Caco-2 (cell line): ENCODE data around the gene DHRSX. TPM values are rescaled to one million over a fixed set of nuclear protein-coding genes. Genes with fewer than 3 reads are reported as not detected.
"Not testable (repeated sequence)": the region's sequence is repeated elsewhere in the genome, so short reads cannot be mapped to it uniquely, and the experiment has no call there.

Source experiments
- BruUV-seq: library from RNA; stranded (reverse); fragments of 400-500 nt; replicated peaks from 2 replicates; lab custom pipeline; 2021; lab: Mats Ljungman, UMichigan
- CTCF ChIA-PET: fragments of 300-600 bp; sonication (Branson Sonifier 250); formaldehyde crosslinking; loops from one replicate; lab custom pipeline; 2022; ENCODE audit warnings: antibody characterized with exemption; lab: Charles Lee
- POLR2A ChIA-PET: fragments of 300-600 bp; sonication (Branson Sonifier 250); formaldehyde crosslinking; loops from one replicate; lab custom pipeline; 2022; ENCODE audit warnings: antibody characterized with exemption; lab: Charles Lee
- DNase-seq, 2 experiments: peaks; one replicate each; pipeline versions ENCODE4 v3.0.0 to v3.0.0-alpha.2; 2020 to 2022
- H3K27me3 ChIP-seq: replicated peaks from 2 replicates; pipeline ENCODE4 v1.6.0; 2011; ENCODE audit warnings: low read length; ENCODE audit not compliant: control insufficient read depth, insufficient read depth
- H3K36me3 ChIP-seq: 2 replicates; pipeline ENCODE4 v1.5.1; 2011; ENCODE audit warnings: low read length; ENCODE audit not compliant: control insufficient read depth, insufficient read depth
- H3K4me1 ChIP-seq: fragments of 250-450 bp; sonication (Bioruptor Pico); 2 replicates; pipeline ENCODE4 v1.5.1; 2020; ENCODE audit warnings: mild to moderate bottlenecking
- H3K4me3 ChIP-seq: 2 replicates; pipeline ENCODE4 v1.5.1; 2011; ENCODE audit warnings: low read depth, mild to moderate bottlenecking, control low read depth, low read length
- H3K9me3 ChIP-seq: fragments of 250-450 bp; sonication (Bioruptor Pico); 2 replicates; pipeline ENCODE4 v1.5.1; 2020; ENCODE audit warnings: mild to moderate bottlenecking, moderate library complexity
- H3K27ac Mint-ChIP-seq: one replicate; pipeline ENCODE4 v1.8.0; 2022; ENCODE audit warnings: mixed read lengths; ENCODE audit not compliant: unreplicated experiment
- H3K27me3 Mint-ChIP-seq: one replicate; pipeline ENCODE4 v1.8.0; 2022; ENCODE audit warnings: mixed read lengths; ENCODE audit not compliant: insufficient read depth, unreplicated experiment
- H3K36me3 Mint-ChIP-seq: one replicate; pipeline ENCODE4 v1.8.0; 2022; ENCODE audit warnings: mild to moderate bottlenecking, mixed read lengths; ENCODE audit not compliant: insufficient read depth, unreplicated experiment
- H3K4me1 Mint-ChIP-seq: one replicate; pipeline ENCODE4 v1.8.0; 2022; ENCODE audit warnings: low read depth, mixed read lengths; ENCODE audit not compliant: unreplicated experiment
- H3K4me3 Mint-ChIP-seq: one replicate; pipeline ENCODE4 v1.8.0; 2022; ENCODE audit warnings: mild to moderate bottlenecking, moderate library complexity, mixed read lengths; ENCODE audit not compliant: unreplicated experiment
- H3K9me3 Mint-ChIP-seq: one replicate; pipeline ENCODE4 v1.8.0; 2022; ENCODE audit warnings: mixed read lengths; ENCODE audit not compliant: unreplicated experiment
- CTCF ChIP-seq, 2 experiments: fragments of 200-600 bp in 1 of 2; IDR thresholded peaks; 1 replicate in 1 of 2; 2 replicates in 1 of 2; pipeline versions ENCODE4 v1.5.1 to v1.8.0; 2011 to 2022; ENCODE audit warnings: antibody characterized with exemption in 1 of 2, control low read depth in 1 of 2, inconsistent platforms in 1 of 2, low read depth in 1 of 2, low read length in 1 of 2, mild to moderate bottlenecking in 1 of 2, moderate library complexity in 1 of 2; ENCODE audit not compliant: insufficient read depth in 1 of 2, severe bottlenecking in 1 of 2, unreplicated experiment in 1 of 2
- intact Hi-C: fragments of 100-400 bp; cut with micrococcal nuclease; formaldehyde crosslinking; loops from one replicate; pipeline ENCODE4 v1.10.0; 2022; ENCODE audit not compliant: unreplicated experiment
- total RNA-seq: library from RNA; stranded (reverse); gene quantifications from 2 replicates; pipeline ENCODE4 v1.2.3, GENCODE V29; 2022

Gene DHRSX
- total RNA-seq, 1 experiment from 2014 or later, result 64.1 TPM

GRCh38 chrX:2423282-2423681 is 77.5 kb downstream of the DHRSX start:
- Histone ChIP-seq H3K4me3 (no peak overlapping the region), H3K9me3 (no peaks in the 10 kb centered on the region), H3K4me1 (no peaks in the 10 kb centered on the region), H3K27me3 (no peaks in the 10 kb centered on the region), H3K36me3 (no peaks in the 10 kb centered on the region)
- ChIA-PET POLR2A (no interaction called here), CTCF (no interaction called here)
- Mint-ChIP-seq H3K9me3 (peaks cover 15% of the 10 kb centered on the region), H3K4me3 (no peak overlapping the region), H3K27ac (no peak overlapping the region), H3K4me1 (no peaks in the 10 kb centered on the region), H3K27me3 (no peaks in the 10 kb centered on the region), H3K36me3 (peaks cover 5% of the 10 kb centered on the region)
- no peak for DNase-seq
- intact Hi-C loops, result no loop called here
- TF ChIP-seq CTCF (IDR thresholded peaks at IDR 0.05; ENCODE audit: insufficient read depth in 1 of 2, low read depth in 1 of 2, low read length in 1 of 2, severe bottlenecking in 1 of 2, unreplicated experiment in 1 of 2), result no peak
- no TSS peak for BruUV-seq

- H3K36me3 Mint-ChIP-seq, H3K4me1 Mint-ChIP-seq, POLR2A ChIA-PET, BruUV-seq, H3K4me1 ChIP-seq, H3K27me3 Mint-ChIP-seq, H3K36me3 ChIP-seq, CTCF ChIA-PET, H3K4me3 ChIP-seq, intact Hi-C loops, H3K27ac Mint-ChIP-seq, DNase-seq, H3K9me3 Mint-ChIP-seq, H3K27me3 ChIP-seq, H3K9me3 ChIP-seq, H3K4me3 Mint-ChIP-seq: not testable (repeated sequence)
These were observed 81.4 kb downstream of the DHRSX start for GRCh38 chrX:2419418-2419817.

GRCh38 chrX:2418000-2418399 is 82.8 kb downstream of the DHRSX start:
- Mint-ChIP-seq H3K9me3 (no peaks in the 10 kb centered on the region), H3K4me3 (no peak overlapping the region), H3K4me1 (no peaks in the 10 kb centered on the region), H3K27ac (no peak overlapping the region), H3K27me3 (no peaks in the 10 kb centered on the region), H3K36me3 (no peaks in the 10 kb centered on the region)
- Histone ChIP-seq H3K27me3 (no peaks in the 10 kb centered on the region), H3K9me3 (no peaks in the 10 kb centered on the region), H3K4me1 (no peaks in the 10 kb centered on the region), H3K36me3 (peaks cover 2% of the 10 kb centered on the region; the same call in 1 of the 2 replicates), H3K4me3 (no peak overlapping the region)
- DNase-seq, result no peak
- ChIA-PET POLR2A (no interaction called here), CTCF (no interaction called here)
- no TSS peak for BruUV-seq
- intact Hi-C loops, result no loop called here
- no peak for TF ChIP-seq CTCF (IDR thresholded peaks at IDR 0.05; ENCODE audit: insufficient read depth in 1 of 2, low read depth in 1 of 2, low read length in 1 of 2, severe bottlenecking in 1 of 2, unreplicated experiment in 1 of 2)
